Ovary (tissue), 9 donors: Measurements from ENCODE around the gene COL4A4. TPM values are rescaled to one million over a fixed set of nuclear protein-coding genes. Genes with fewer than 3 reads are reported as not detected.

ENCODE experiments used
- DNase-seq, 5 donors: peaks; one replicate each; pipeline ENCODE4 v3.0.0-alpha.2; 2019 to 2020
- H3K27ac ChIP-seq, 2 donors: fragments of 200-600 bp; one replicate each; pipeline versions ENCODE4 v1.5.1 to v1.8.0; 2019 to 2022
- H3K27me3 ChIP-seq: fragments of 200-600 bp; one replicate; pipeline ENCODE4 v1.8.0; 2022
- H3K36me3 ChIP-seq: fragments of 200-600 bp; sonication (generic); one replicate; pipeline ENCODE4 v1.5.1; 2019
- H3K4me1 ChIP-seq: one replicate; pipeline ENCODE4 v1.8.1; 2013; ENCODE audit warnings: mild to moderate bottlenecking, moderate library complexity; ENCODE audit not compliant: insufficient read depth
- H3K4me3 ChIP-seq: fragments of 200-600 bp; sonication (generic); one replicate; pipeline ENCODE4 v1.5.1; 2017
- H3K9me3 ChIP-seq, 2 donors: fragments of 200-600 bp in 1 of 2; sonication (generic) in 1 of 2; one replicate each; pipeline versions ENCODE4 v1.5.1 to v1.8.1; 2013 to 2019; ENCODE audit warnings: mild to moderate bottlenecking in 1 of 2, moderate library complexity in 1 of 2
- EP300 ChIP-seq: sonication (generic); formaldehyde crosslinking; IDR thresholded peaks from one replicate; pipeline ENCODE4 v1.6.1; 2017; ENCODE audit warnings: antibody characterized with exemption
- POLR2A ChIP-seq: fragments of 450-650 bp; IDR thresholded peaks from one replicate; pipeline ENCODE4 v1.6.1; 2017; ENCODE audit warnings: antibody characterized with exemption, mild to moderate bottlenecking, moderate library complexity
- WGBS, 3 donors: extraction: QIAGEN DNeasy Blood & Tissue Kit in 1 of 3; methylation state at CpG; one replicate each; pipeline versions ENCODE4 v1.1.5 to v1.1.7; 2013 to 2017; 5-methylcytosine and 5-hydroxymethylcytosine counted together
- intact Hi-C, 4 donors: fragments of 100-400 bp; cut with DNase I; formaldehyde crosslinking; loops; one replicate each; pipeline versions ENCODE4 v1.11.0 to v1.15.1; 2022 to 2023
- polyA plus RNA-seq, 2 donors: library from polyadenylated mRNA; stranded (reverse); fragments of 200-250 nt in 1 of 2; fragments of 350-450 nt in 1 of 2; fragmentation: Illumina TruSeq in 1 of 2; extraction: RNeasy Lipid Tissue Mini Kit (QIAGEN cat#74804) in 1 of 2; gene quantifications; one replicate each; pipeline ENCODE4 v1.2.3, GENCODE V29; 2013 to 2014
- total RNA-seq, 7 donors: library from RNA; depleted of rRNA in 2 of 7; stranded (reverse); fragments of >200 nt in 2 of 7; fragmentation: NEBNext Ultra II Directional in 3 of 7; extraction: Animal tissue kit (Norgen Biotek cat#: 25700) in 3 of 7; gene quantifications; one replicate each; pipeline versions ENCODE4 v1.1.0 to v1.2.4, GENCODE V29; 2016 to 2023
- TF ChIP-seq, protein P1 (sequence below), 3 donors: fragments of 450-650 bp in 2 of 3; fragments of 200-600 bp in 1 of 3; IDR thresholded peaks; one replicate each; pipeline versions ENCODE4 v1.5.1 to v1.8.0; 2016 to 2022; ENCODE audit warnings: antibody characterized with exemption in 3 of 3, mild to moderate bottlenecking in 1 of 3
- donor health status: DM: no; HTN: no; CAD: no; lungs with moderate emphysema.
- donor health status: DM: no; HTN: no; CAD: no.
- donor health status: Bipolar disorder and iron deficiency.
- donor health status: DM: yes; HTN: yes; CAD: no.
- donor health status: DM: no; HTN: no; CAD: no.
- donor health status: DM: yes; HTN: yes; CAD: no.

Gene COL4A4
- total and polyA plus RNA-seq, 9 donors: 0.30 to 8.3 (median 2.0) TPM

DNA sequence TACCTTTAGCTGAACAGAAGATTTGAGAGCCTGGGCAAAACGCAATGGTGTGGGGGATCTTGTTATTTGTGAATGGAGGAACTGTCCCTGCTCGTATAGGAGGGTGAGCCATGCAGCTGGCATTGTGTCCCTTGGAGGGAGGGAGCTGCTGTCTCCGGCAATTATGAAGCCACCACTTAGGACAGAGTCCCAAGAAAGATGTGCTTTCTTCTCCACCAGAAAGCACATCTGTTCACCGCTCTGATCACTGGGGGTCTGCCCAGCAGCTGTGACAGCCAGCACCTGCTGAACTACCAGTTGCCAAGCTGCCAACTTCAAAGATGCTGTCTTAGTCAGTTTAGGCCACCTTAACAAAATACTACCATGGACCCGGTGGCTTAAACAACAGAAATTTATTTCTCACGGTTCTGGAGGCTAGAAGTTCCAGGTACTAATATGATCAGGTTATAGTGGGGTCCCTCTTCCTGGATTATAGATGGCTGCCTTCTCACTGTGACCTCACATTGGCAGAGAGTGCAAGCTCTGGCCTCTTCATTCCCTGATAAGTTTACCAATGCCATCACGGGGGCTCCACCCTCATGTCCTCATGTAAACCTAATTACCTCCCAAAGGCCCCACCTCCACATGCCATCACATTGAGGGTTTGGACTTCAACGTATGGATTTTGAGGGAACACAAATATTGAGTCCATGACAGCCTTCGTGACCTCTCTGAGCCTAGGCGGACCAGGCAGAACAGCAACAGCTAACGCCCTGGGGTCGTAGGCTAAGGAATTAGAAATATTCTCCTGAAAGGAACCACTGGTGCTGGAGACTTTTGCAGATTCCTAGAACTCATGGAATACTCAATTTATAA, 179.9 kb downstream of the COL4A4 start:
- Histone ChIP-seq H3K27ac (peak overlapping the region; percentile 23 to 64), H3K27me3 (no peaks in the 10 kb centered on the region), H3K36me3 (no peaks in the 10 kb centered on the region), H3K4me3 (no peak overlapping the region), H3K4me1 (peaks cover 23% of the 10 kb centered on the region), H3K9me3 (no peaks in the 10 kb centered on the region)
- DNase-seq: no peak
- TF ChIP-seq EP300 (no peak), POLR2A (no peak)
- TF ChIP-seq, protein P1, sequence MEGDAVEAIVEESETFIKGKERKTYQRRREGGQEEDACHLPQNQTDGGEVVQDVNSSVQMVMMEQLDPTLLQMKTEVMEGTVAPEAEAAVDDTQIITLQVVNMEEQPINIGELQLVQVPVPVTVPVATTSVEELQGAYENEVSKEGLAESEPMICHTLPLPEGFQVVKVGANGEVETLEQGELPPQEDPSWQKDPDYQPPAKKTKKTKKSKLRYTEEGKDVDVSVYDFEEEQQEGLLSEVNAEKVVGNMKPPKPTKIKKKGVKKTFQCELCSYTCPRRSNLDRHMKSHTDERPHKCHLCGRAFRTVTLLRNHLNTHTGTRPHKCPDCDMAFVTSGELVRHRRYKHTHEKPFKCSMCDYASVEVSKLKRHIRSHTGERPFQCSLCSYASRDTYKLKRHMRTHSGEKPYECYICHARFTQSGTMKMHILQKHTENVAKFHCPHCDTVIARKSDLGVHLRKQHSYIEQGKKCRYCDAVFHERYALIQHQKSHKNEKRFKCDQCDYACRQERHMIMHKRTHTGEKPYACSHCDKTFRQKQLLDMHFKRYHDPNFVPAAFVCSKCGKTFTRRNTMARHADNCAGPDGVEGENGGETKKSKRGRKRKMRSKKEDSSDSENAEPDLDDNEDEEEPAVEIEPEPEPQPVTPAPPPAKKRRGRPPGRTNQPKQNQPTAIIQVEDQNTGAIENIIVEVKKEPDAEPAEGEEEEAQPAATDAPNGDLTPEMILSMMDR (IDR thresholded peaks at IDR 0.05): no peak
- WGBS, 3 donors: 66 to 83% (median 71%) methylated on average over 12 of the region's 12 CpGs
- intact Hi-C loops: loop anchor here (2.0 to 10.0 kb wide), 4 partner anchors 149 to 1317 kb away; partner anchors contain the start of genes RHBDD1 (in 3 of the 4) and IRS1 (in 2 of the 4)

DNA sequence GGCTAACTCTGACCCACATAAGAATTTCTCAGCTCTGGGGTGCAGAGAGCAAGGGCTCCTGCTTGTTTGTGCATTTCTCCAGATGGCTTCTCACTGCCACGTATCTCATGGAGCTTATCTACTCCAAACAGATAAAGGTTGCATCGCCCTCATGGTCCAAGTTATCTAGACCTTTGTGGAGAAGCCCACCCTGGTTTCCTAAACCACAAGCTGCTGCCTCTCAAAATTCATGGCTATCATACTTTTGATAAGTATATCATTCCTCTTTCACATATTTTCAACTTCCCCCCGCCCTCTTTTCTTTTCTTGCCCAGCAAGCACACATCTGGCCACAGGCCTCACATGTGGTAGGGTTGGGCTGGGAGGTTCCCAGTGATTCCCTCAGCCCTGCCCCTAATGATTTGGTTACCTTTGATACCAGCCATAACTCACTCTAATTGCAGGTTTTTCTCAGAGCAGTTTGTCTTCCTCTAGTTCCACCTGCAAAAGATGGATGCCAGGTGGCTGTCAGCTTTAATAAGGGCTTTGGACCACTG, 182.1 kb downstream of the COL4A4 start:
- H3K27me3 ChIP-seq: no peaks in the 10 kb centered on the region
- no peaks in the 10 kb centered on the region for H3K9me3 ChIP-seq
- DNase-seq: no peak
- peak overlapping the region in 1 of 2 donors; percentile 12 for H3K27ac ChIP-seq
- intact Hi-C loops: loop anchor here (5.0 to 10.0 kb wide), 3 partner anchors 147 to 1315 kb away; partner anchors contain the start of gene RHBDD1 (in 3 of the 4)
- H3K4me1 ChIP-seq: peaks cover 24% of the 10 kb centered on the region
- H3K36me3 ChIP-seq: no peaks in the 10 kb centered on the region
- WGBS, 3 donors: 11 to 35% (median 23%) methylated on average over 3 of the region's 3 CpGs
- no peak overlapping the region for H3K4me3 ChIP-seq
- TF ChIP-seq, protein P1 (IDR thresholded peaks at IDR 0.05): no peak
- TF ChIP-seq POLR2A: no peak
- TF ChIP-seq EP300: no peak

DNA sequence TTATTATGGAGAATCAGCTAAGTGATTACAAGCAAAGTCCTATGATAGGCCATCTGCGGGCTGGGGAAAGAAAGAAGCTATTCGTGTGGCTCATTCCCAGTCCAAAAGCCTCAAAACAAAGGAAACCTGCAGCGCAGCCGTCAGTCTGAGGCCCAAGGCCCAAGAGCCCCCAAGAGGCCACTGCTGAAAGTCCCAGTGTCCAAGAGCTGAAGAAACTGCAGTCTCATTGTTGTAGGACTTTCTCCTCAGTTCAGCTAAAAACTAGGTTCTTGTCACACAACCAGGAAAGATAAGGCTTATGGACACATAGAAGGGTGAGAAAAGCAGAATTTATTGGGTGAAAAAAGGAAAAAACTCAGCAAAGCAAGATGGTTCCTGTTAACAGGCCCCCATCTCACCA, 185.0 kb downstream of the COL4A4 start:
- 62 to 86% (median 75%) methylated on average over 4 of the region's 4 CpGs for WGBS, 3 donors
- no peak overlapping the region for H3K4me3 ChIP-seq
- intact Hi-C loops: no loop called here

DNA sequence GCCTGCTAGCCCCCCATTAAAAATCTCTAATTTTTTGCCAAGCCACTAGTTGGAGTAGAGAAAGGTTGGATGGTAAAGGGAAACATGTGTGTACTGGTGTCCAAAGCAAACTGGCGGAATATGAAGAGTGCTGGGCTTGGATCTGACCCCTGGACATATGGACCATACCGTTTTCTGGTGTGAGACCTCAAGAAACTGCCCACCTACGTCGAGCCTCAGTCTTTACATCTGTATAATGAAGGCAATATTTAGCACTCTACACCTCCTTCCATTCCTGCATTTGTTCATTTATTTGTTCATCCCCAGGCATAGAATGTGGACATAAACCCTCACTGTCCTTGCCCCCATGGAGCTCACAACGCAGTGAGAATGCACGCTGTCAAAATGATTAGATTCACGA, 185.7 kb downstream of the COL4A4 start:
- Histone ChIP-seq H3K27ac (no peak overlapping the region), H3K9me3 (no peaks in the 10 kb centered on the region), H3K27me3 (no peaks in the 10 kb centered on the region), H3K4me3 (no peak overlapping the region), H3K36me3 (no peaks in the 10 kb centered on the region), H3K4me1 (peaks cover 19% of the 10 kb centered on the region)
- intact Hi-C loops: no loop called here
- 91 to 96% (median 93%) methylated on average over 7 of the region's 7 CpGs for WGBS, 3 donors
- no peak for DNase-seq
- TF ChIP-seq POLR2A (no peak), EP300 (no peak)
- TF ChIP-seq, protein P1 (IDR thresholded peaks at IDR 0.05): no peak

More for the DNA sequence above, 185.0 kb downstream of the COL4A4 start:
- DNase-seq: no peak
- Histone ChIP-seq H3K27ac (no peak overlapping the region), H3K36me3 (no peaks in the 10 kb centered on the region), H3K27me3 (no peaks in the 10 kb centered on the region), H3K4me1 (peaks cover 20% of the 10 kb centered on the region), H3K9me3 (no peaks in the 10 kb centered on the region)
- TF ChIP-seq POLR2A (no peak), EP300 (no peak)
- TF ChIP-seq, protein P1 (IDR thresholded peaks at IDR 0.05): no peak
